SW480 (cell line): ENCODE results near the gene LRRK1.
"Not testable (repeated sequence)": the region's sequence is repeated elsewhere in the genome, so short reads cannot be mapped to it uniquely, and the experiment has no call there.

Experiments
- DNase-seq: peaks from one replicate; pipeline ENCODE4 v3.0.0-alpha.2; 2016; ENCODE audit warnings: low spot score

LRRK1 gene

GRCh38 chr15:101092156-101092866 lies 173.2 kb downstream of the LRRK1 start:
- no peak for DNase-seq

- DNase-seq = no peak
These were observed 173.7 kb downstream of the LRRK1 start for GRCh38 chr15:101092867-101093202.

- no peak for DNase-seq
These were observed 174.8 kb downstream of the LRRK1 start for GRCh38 chr15:101093958-101094357.

DNA sequence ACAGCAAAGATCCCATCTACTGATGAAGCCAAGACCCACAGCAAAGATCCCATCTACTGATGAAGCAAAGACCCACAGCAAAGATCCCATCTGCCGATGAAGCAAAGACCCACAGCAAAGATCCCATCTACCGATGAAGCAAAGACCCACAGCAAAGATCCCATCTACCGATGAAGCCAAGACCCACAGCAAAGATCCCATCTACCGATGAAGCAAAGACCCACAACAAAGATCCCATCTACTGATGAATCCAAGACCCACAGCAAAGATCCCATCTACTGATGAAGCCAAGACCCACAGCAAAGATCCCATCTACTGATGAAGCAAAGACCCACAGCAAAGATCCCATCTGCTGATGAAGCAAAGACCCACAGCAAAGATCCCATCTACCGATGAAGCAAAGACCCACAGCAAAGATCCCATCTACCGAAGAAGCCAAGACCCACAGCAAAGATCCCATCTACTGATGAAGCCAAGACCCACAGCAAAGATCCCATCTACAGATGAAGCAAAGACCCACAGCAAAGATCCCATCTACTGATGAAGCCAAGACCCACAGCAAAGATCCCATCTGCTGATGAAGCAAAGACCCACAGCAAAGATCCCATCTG lies 176.7 kb downstream of the LRRK1 start:
- DNase-seq = not testable (repeated sequence)

DNA sequence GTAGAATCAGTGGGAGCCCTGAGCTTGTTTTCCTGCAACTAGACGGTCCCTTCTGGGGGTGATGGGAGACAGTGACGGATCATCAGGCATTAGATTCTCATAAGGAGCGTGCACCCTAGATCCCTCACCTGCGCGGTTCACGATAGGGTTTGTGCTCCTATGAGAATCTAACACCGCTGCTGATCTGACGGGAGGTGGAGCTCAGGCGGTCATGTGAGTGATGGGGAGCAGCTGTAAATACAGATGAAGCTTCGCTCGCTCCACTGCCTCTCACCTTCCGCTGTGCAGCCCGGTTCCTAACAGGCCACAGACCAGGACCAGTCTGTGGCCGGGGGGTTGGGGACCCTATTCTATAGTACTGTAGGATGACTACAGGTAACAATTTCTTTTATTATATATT lies 178.0 kb downstream of the LRRK1 start:
- DNase-seq = no peak

DNA sequence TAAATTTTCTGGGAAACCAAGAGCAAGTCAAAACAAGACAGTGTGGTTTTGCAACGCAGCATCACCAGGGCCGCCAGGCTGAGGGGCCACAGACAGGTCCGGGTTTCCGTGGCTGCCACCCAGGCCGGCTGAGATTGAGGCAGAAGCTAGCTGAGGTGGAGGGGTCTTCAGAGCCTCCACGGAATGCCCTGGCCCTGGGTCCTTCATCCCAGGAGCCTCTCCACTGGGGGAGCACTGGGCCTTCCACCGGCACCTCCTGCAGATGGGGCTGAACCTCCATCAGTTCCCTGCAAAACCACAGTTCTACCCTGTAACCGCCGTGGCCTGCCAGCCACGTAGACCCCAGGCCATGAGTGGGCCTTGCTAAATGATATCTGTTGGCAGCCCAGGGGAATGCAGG lies 180.0 kb downstream of the LRRK1 start:
- DNase-seq = no peak

- no peak for DNase-seq
These were observed 181.0 kb downstream of the LRRK1 start for GRCh38 chr15:101100118-101100517.

DNA sequence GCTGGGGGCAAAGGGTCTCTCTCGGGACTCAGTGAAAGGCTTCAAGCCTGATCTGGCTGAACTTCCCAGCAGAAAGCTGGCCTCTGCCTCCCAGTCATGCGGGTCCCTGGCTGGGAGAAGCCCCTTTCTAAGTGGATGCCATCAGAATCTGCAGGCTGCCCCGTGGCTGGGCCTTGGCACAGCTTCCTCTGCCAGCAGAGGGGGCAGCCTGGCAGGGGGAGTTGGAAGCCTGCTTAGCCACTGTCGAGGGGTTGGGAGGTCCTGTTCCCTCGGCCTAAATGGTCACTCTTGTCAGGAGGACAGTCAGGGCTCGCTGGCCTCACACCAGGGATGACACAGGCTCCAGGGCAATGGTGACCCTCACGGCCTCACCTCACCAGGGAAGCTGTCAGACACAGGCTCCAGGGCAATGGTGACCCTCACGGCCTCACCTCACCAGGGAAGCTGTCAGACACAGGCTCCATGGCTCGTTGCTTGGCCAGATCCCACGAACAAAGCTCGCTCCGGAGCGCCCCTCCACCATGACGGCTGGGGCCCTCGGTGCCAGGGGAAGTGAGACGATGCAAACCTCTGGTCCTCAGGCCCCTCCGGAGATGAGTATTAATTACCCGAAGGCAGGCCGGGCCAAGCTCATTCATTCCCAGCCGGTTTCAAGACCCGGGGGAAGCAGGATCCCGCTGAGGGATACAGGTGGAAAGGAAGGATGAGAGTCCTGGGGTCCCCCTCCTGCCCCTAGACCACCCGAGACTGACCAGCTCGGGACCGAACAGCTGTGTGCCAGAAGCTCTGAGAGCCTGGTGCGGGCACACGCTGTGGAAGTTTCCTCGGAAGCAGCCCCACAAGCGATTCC lies 181.7 kb downstream of the LRRK1 start:
- DNase-seq = no peak

DNA sequence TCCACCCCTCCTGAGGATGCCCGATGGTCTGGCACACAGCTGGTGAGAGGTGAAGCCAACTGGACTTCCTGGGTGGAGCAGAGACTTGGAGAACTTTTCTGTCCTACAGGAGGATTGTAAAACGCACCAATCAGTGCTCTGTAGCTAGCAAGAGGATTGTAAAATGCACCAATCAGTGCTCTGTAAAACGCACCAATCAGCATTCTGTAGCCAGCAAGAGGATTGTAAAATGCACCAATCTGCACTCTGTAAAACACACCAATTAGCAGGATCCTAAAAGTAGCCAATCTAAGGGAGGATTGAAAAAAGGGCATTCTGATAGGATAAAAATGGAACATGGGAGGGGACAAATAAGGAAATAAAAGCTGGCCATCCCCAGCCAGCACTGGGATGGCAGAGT lies 182.5 kb downstream of the LRRK1 start:
- no peak for DNase-seq

DNA sequence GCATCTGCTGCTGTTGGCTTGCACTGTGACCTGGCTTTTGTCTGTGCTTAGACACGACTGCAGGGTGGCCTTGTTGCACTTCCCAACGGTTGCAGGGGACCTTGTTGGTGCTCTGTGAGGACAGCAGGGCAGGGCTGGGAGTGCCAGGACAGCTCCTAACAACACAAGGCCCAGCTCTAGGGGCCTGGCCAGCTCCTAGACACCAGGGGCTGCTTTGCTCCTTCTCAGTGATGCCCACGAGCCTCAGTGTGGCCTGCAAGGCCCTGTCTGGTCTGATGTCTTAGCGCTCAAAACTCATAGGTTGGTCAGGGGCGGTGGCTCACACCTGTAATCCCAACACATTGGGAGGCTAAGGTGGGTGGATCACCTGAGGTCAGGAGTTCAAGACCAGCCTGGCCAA lies 183.6 kb downstream of the LRRK1 start:
- DNase-seq = no peak

DNA sequence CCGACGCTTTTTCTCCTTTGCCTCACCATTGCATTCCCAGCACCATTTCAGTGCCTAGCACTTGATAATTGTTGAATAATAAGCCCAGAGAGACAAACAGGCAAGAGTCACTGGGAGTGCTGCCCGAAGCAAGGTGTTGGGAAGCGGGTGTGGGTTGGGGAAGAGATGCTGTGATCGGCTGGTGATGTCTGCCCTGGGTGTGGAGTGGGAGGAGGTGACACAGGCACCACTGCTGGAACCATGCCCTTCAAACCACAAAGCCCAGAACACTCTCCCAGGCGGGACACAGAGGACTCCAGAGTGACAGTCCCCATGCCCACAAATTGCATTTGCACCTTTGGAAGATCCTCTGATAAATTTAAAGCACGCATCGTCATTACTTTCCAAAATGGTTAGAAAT lies 184.4 kb downstream of the LRRK1 start:
- DNase-seq = no peak

- no peak for DNase-seq
These were observed 185.0 kb downstream of the LRRK1 start for GRCh38 chr15:101104141-101104540.

DNA sequence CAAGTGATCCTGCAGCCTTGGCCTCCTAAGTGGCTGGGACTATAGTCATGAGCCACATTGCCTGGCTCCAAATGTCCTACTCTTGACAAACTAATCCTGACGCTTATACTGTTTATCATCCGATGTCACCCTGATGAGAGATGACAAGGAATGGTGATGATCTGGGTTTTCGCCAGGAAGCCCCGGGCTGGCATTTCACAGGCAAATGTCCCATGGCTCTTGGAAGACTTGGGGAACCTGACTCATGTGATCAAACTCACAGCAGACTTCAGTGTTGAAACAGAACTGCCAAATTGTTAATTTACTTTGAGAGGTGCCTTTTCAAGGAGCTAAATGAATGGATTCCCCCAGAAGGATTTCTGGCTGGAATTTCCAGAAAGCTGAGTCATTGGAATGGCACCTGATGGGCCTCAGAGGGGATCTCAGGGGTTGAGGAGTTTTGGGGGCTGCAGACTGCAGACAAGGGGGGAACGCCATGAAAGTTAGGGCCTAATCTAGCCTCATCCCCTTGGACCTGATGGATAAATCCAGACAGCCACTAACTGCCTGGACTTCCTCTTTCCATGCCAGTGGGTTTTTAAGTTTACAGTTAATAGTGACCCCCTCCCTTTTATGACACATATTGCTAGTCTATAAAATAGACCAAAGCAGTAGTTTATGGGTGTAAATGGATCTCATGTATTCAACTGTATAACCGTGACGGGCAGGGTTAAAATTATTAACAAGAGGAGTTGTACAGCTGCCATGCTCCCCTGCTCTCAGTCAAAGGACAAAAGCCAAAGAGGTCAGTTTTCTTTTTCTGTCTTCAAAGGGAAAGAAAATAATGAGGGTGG lies 186.1 kb downstream of the LRRK1 start:
- no peak for DNase-seq

GRCh38 chr15:101107101-101107500 lies 187.9 kb downstream of the LRRK1 start:
- no peak for DNase-seq

DNA sequence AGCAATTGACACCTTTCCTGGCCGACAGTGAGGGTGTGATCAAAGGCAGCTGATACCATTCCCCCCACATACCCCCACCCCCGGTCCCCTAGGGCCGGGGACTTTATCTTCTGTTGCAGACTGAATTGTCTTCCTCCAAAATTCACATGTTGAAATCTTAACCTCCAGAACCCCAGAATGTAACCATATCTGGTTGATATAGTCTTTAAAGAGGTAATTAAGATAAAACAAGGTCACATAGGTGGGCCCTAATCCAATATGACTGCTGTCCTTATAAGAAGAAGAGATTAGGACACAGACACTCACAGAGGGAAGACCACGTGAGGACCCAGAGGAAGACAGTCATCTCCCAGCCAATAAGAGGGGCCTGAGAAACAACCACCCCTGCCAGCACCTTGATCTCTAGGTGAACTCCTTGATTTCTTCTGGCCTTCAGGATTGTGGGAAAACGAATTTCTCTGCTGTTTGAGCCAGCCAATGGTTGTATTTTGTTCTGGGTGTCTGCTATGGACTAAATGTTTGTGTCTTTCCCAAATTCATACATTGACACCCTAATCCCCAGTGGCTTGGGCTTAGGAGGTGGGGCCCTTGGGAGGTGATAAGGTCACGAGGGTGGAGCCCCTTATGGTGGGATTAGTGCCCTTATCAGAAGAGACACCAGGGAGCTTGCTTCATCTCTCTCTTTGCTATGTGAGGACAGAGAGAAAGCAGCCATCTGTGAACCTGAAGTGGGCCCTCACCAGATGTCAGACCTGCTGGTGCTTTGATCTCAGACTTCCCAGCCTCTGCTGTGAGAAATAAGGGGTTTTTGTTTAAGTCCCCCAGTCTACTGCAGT lies 188.7 kb downstream of the LRRK1 start:
- DNase-seq = no peak

- DNase-seq = no peak
These were observed 189.3 kb downstream of the LRRK1 start for GRCh38 chr15:101108461-101108775.

GRCh38 chr15:101108791-101109190 lies 189.6 kb downstream of the LRRK1 start:
- no peak for DNase-seq

- no peak for DNase-seq
These were observed 191.8 kb downstream of the LRRK1 start for GRCh38 chr15:101110681-101111569.

DNA sequence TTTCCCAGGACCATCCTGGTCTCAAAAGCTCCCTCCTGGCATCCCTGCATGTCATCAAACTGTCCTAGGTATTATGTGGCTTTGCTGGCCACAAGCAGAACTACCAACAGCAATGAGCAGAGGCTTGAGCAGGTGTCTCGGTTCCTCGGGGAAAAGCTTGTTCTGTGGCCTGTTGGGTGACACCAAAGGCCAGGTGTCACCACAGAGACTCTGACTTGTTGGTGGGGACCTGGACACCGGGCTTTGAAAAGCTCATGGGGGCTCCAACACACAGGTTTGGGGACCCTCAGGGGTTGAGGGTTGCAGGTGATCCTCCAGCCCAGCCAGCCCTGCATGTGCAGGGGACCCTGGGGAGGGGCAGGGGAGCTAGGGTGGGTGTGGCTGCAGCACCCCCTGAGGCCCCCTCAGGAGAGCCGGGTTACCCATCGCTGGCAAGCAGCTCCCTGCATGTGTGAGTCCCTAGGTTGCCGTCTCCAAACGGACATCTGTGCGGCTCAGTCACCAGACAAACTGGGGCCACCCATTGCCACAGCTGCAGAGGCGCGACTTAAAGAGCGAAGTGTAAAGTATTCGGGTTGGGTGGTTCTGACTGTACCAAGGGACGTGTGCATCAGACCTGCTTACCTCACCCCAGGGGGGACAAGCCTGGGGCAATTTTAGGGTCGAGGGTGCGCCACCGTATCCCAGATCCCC lies 192.6 kb downstream of the LRRK1 start:
- no peak for DNase-seq
